Metanephros (tissue), 2 donors: ENCODE measurements around the gene ABHD11. TPM values are rescaled to one million over a fixed set of nuclear protein-coding genes. Genes with fewer than 3 reads are reported as not detected.

Source experiments
- small RNA-seq: library from RNA; depleted of rRNA; stranded (forward); fragments of <200 nt; gene quantifications from one replicate; pipeline ENCODE3, GENCODE V24; 2014; ENCODE audit warnings: low replicate concordance
- total RNA-seq: library from RNA; depleted of rRNA; stranded (reverse); fragments of >200 nt; gene quantifications from one replicate; pipeline ENCODE4 v1.2.3, GENCODE V29; 2014

Gene ABHD11
- total RNA-seq, result 38.5 TPM

DNA sequence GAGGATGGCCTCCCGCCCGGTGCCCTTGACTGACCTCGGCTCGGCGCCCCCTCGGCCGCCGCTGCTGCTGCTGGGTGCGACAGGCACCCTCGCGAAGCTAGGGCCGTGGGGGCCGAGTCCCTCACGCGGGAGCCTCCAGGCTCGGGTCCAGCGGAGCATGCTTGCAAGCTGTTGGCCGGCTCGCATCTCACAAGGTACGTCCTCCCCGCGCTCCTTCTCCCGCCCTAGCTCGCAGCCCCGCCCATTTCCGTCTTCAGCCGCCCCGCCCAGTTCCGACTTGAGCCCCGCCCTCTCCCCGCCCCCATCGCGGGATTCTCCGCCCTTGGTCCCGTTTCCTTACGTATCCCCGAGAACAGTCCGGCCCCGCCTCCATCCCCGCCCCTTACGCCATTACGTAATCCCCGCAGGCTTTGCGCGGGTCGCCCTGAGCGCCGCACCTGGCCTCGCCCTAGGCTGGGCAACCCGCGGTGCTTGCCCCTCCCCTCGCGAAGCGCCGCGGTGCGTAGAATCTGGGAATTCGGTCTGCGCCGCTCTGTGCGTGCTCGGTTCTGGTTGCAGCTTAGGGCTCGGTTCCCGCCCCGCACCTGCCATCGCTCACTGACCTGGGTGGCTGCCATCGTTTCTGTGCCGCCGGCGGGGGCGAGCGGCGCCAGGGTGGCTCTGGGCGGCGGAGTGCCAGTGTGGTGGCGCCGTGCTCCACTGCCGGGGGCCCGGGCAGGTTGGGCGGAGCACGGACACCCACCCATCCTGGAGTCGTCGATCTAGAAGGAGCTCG lies at the start of gene ABHD11:
TSS of gene ABHD11 (minus strand) at position 191 of the 775 bp plus-strand sequence. CDS start at position 159, 32 bp downstream.

GRCh38 chr7:73770002-73770859 lies 31.6 kb upstream of the ABHD11 start, which contains the start of gene CLDN3:
Gene CLDN3, minus strand, starts transcription at chr7:73770270. Its CDS starts 221 bp downstream, at chr7:73770049.

DNA sequence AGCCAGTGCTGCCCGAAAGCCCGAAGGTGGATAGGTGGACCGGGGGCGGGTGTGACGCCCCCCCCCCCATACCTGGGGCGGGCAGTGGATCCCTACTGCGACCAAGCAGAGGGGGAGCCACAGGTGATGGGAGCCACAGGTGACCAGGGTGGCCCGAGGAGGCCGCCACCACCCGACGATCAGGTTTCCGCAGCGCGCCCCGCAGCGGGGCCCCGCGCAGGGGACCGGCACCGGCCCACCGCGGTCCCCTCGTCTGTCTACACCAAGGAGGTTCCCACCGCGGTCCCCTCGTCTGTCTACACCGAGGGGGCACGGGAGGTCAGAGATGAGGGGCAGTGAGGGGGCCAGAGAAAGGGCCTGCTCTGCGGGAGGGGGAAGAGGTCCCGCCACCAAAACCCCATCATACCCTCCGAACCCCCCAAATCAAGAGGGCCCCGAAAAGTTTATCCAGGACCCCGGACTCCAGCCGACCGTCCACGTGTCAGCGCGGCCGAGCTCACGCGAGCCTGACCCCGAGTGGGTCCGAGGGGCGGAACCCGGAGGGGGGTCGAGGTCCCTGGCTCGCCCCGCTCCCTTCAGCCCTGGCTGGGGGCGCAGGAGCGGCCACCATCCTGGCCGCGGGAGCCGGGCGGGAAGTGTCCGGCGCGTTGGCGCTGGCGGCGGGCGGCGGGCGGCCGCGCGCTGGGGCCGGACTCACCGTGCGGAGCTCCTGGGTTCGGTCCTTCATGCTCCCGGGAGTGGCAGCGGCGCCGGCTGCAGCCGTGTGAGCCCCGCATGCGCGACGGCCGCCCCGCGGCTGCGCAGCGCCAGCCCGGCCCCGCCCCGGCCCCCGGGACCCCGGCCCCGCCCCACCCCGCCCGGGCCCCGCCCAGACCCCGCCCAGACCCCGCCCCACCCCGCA lies 19.4 kb downstream of the ABHD11 start, which contains the start of gene STX1A:
TSS of gene STX1A (minus strand) at position 765 of the 901 bp plus-strand sequence. CDS start at position 727, 38 bp downstream.

Small RNAs within 50 kb of the gene (small RNA-seq; reads per million reads assigned to genes)
- gene MIR4284 (0.07 reads per million), gene RN7SL265P (not detected)

Other genes starting within 250 kb of the ABHD11 start
- 44.6 TPM for gene BAZ1B, start 216.5 kb downstream of the ABHD11 start, total RNA-seq
- gene BCL7B, start 181.1 kb downstream of the ABHD11 start, total RNA-seq, result 15.2 TPM
- gene TBL2, start 160.2 kb downstream of the ABHD11 start, total RNA-seq, result 40.6 TPM
- 9.3 TPM for gene MLXIPL, start 114.3 kb downstream of the ABHD11 start, total RNA-seq
- gene VPS37D, start 71.0 kb downstream of the ABHD11 start, total RNA-seq, result 18.6 TPM
- 7.5 TPM for gene DNAJC30, start 55.3 kb downstream of the ABHD11 start, total RNA-seq
- 42.8 TPM for gene BUD23, start 55.2 kb downstream of the ABHD11 start, total RNA-seq
- 12.7 TPM for gene STX1A, start 19.1 kb downstream of the ABHD11 start, total RNA-seq
- 79.3 TPM for gene CLDN3, start 31.5 kb upstream of the ABHD11 start, total RNA-seq
- 132 TPM for gene CLDN4, start 92.2 kb upstream of the ABHD11 start, total RNA-seq
- 19.3 TPM for gene METTL27, start 103.7 kb upstream of the ABHD11 start, total RNA-seq
- gene TMEM270, start 122.4 kb upstream of the ABHD11 start, total RNA-seq, result not detected